Effector CD4-positive, alpha-beta T cell (primary cell): ENCODE results near the gene IL32.

Experiments
- DNase-seq: peaks from one replicate; pipeline ENCODE4 v3.0.0-alpha.2; 2020
- total RNA-seq: gene quantifications from one replicate; lab custom pipeline; 2026; lab: John Stamatoyannopoulos, UW

IL32 gene, protein sequence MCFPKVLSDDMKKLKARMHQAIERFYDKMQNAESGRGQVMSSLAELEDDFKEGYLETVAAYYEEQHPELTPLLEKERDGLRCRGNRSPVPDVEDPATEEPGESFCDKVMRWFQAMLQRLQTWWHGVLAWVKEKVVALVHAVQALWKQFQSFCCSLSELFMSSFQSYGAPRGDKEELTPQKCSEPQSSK
- 85.9 reads per million, percentile 79 among the genes with 10 or more reads in this experiment for total RNA-seq

DNA sequence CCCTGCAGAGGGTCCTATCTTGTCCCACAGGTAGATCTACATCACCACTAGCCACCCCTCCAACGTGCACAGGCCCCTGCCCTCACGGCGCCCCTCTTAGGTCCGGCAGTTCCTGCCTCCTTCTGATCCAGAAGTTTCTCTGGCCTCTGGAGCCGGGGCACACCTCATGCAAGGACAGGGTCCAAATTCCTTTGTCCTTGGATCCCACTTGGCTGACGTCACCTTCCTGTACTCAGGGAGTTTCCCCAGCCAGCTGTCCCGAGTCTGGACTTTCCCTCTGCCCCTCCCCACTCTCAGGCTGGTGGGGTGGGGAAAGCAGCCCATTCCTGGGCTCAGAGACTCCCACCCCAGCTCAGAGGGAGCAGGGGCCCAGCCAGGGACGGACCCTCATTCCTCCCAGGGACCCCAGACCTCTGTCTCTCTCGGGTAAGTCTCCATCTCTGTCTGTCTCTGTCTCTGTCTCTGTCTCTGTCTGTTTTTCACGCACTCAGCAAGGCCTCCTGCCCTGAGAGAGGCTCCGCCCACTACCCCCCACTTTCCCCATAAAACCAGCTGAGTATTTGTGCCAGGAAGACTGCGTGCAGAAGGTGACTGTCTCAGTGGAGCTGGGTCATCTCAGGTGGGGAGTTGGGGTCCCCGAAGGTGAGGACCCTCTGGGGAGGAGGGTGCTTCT lies at the start of gene IL32:
Gene IL32 (plus strand): TSS at position 572 of the 673 bp plus-strand sequence. CDS start 172 bp downstream, outside the sequence.
- DNase-seq = peak; percentile 52

DNA sequence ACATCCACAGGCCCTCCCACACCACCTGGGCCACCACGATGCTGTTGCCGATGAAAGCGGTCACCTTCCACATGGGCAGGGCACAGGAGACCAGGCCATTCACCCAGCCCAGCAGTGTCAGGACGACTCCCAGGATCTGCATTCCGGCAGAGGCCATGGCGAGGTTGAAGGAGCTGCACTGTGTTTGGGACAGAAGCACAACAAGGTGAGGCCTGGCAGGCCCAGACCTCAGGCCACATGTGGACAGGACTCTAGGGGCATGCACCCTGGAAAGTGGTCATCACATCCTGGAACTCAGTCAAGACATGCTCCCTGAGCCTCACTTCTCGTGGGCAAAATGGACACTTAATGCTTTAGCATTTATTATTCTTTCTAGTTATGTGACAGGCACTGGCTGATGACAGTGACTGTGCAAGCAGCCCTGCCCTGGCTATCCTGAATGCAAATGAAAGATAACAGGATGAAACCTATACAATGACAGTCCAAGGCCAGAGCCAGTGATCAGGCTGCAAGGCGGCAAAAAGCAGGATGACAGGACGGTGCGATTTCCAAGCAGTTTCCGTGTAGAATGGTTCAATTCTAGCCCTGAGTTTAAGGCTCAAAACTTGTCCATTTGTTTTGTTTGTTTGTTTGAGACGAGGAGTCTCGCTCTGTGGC lies 49.4 kb upstream of the IL32 start:
- no peak for DNase-seq

DNA sequence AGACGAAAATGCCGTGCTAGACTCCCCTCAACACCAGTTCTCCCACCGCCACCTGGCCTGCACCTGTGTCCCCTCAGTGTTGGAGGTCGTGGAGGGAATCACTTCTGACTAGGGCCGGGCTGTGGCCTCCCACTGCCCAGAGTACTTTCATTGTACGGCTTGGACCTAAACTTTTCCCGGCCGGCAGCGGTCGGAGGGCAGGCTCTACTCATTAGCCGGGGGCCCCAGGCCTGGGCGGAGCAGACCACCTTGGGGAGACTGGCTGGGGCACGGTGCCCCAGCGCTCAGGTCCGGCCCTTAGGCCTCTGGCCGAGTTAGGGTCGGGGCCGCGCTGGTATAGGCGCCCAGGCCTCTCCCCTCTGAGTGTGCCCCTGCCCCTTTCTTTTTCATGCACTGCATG lies 48.1 kb upstream of the IL32 start:
- no peak for DNase-seq

DNA sequence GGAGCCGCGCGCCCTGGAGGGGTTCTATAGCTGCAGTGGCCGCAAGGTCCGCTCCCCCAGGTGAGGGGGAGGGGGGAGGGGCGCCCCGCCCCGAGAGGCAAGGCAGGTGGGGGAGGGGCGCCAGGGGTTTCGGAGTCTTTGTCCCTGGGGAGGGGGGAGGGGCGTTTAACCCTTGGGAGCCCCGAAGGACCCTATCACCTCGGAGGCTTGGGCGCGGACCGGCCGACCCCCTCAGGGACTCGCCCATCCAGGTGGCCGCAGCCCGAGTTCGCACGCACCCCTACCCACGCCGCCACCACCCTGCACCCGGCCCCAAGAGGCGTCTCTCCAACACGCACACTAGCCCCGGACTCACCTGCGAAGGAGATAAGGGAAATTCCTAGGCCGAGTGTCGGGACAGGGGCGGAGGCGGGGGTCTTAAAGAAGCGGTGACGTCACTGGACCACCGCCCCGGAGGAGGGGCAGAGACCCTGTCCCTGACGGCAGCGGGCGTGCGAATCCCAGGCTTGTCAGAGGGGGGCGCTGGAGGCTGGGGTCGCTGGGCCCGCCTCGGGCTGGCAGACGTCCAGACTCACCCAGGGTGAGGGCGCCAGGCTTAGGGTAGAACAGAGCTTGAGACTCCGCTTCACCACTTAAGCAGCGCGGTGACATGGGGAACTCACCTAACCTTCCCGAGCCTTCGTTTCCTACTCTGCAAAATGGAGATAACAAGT lies 47.5 kb upstream of the IL32 start, which contains the start of gene CLDN6:
Gene CLDN6 (minus strand): TSS at position 390 of the 713 bp plus-strand sequence. CDS start 2,162 bp downstream, outside the sequence.
- no peak for DNase-seq

DNA sequence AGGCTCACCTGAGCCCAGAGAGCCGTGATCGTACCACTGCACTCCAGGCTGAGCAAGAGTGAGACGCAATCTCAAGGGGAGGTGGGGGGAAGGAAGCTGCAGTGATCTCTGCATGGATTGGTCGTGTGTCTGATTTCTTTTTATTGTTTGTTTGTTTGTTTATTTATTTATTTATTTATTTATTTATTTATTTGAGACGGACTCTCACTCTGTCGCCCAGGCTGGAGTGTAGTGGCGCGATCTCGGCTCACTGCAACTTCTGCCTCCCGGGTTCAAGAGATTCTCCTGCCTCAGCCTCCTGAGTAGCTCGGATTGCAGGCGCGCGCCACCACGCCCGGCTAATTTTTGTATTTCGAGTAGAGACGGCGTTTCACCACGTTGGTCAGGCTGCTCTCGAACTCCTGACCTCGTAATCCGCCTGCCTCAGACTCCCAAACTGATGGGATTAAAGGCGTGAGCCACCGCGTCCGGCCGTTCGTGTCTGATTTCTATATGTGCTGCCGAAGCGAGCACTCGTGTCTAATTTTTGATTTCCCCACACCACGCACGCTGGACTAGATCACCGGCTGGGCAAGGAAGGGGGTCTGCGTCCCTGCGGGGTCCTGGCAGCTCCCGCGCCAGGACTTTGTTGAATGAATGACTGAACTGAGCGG lies 45.7 kb upstream of the IL32 start:
- no peak for DNase-seq

DNA sequence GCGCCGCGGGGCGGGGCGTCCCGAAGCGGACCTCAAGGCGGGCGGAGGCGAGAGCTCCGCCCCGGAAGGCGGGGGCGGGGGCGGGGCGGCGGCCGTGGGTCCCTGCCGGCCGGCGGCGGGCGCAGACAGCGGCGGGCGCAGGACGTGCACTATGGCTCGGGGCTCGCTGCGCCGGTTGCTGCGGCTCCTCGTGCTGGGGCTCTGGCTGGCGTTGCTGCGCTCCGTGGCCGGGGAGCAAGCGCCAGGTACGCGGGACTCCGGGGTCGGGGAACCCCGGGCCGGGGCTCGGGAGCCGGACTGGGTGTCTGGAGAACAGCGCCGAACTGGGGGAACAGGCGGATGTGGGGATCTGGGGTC lies 45.2 kb upstream of the IL32 start, which contains the start of gene TNFRSF12A:
Gene TNFRSF12A (plus strand): TSS at position 122 of the 357 bp plus-strand sequence. CDS start 30 bp downstream, at position 152.
- peak; percentile 41 for DNase-seq

DNA sequence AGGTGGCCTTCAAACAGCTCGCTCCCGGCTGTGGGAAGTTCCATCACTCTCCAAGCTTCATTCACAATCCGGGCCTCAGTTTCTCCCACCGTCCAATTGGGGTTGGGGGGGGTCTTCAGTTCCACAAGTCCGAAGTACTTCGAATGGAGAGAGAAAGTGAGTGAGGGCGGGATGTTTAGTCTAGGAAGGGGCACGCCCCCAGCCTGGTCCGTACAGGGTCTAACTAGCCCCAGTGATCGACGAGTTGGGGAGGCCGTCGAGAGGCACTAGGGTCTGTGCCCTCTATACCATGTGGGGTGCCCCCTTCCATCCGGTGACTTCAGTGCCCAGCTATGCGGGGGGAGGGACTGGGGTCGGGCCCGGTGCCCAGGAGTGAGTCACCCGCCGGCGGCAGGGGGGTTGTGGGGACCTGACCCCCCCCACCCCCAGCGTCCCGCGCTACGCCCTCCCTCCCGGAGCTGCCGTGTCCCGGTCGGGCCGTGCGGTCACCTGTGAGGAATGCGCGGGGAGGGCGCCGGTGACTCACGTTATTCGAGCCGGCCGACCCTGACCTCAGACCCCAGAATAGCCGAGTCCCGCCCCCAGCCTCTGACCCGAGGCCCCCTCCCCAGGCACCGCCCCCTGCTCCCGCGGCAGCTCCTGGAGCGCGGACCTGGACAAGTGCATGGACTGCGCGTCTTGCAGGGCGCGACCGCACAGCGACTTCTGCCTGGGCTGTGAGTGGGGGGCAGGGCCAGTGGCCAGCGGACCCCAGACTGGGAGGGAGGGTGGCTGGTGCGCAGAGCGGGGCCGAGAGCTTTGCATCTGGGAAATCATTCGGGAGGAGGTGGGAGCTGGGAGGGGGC lies 44.6 kb upstream of the IL32 start:
- peak; percentile 73 for DNase-seq

DNA sequence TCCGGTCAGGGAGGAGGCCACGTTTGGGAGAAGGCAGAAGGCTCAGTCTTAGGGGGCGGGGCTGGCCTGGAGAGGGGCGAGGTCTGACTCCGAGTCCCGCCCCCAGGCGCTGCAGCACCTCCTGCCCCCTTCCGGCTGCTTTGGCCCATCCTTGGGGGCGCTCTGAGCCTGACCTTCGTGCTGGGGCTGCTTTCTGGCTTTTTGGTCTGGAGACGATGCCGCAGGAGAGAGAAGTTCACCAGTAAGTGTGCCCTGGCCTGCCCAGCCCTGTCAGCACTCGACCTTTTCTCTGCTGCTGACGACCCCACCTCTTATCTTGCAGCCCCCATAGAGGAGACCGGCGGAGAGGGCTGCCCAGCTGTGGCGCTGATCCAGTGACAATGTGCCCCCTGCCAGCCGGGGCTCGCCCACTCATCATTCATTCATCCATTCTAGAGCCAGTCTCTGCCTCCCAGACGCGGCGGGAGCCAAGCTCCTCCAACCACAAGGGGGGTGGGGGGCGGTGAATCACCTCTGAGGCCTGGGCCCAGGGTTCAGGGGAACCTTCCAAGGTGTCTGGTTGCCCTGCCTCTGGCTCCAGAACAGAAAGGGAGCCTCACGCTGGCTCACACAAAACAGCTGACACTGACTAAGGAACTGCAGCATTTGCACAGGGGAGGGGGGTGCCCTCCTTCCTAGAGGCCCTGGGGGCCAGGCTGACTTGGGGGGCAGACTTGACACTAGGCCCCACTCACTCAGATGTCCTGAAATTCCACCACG lies 43.8 kb upstream of the IL32 start:
- DNase-seq = peak; percentile 85

DNA sequence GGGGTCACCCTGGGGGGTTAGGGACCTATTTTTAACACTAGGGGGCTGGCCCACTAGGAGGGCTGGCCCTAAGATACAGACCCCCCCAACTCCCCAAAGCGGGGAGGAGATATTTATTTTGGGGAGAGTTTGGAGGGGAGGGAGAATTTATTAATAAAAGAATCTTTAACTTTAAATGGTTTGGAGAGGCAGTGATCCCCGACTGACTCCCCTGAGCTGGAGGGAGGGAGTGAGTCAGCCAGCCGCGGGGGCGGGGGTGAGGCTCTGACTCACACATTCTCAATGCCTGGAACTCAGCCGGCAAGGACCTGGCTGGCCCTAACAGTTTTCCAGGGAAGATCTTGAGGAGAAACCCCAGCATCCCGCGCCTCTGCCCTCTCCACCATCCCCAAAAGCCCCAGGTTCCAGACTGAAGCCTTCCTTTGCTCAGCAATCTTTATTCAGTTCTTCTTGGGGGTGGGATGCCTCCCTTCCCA lies 43.2 kb upstream of the IL32 start:
- peak; percentile 77 for DNase-seq

DNA sequence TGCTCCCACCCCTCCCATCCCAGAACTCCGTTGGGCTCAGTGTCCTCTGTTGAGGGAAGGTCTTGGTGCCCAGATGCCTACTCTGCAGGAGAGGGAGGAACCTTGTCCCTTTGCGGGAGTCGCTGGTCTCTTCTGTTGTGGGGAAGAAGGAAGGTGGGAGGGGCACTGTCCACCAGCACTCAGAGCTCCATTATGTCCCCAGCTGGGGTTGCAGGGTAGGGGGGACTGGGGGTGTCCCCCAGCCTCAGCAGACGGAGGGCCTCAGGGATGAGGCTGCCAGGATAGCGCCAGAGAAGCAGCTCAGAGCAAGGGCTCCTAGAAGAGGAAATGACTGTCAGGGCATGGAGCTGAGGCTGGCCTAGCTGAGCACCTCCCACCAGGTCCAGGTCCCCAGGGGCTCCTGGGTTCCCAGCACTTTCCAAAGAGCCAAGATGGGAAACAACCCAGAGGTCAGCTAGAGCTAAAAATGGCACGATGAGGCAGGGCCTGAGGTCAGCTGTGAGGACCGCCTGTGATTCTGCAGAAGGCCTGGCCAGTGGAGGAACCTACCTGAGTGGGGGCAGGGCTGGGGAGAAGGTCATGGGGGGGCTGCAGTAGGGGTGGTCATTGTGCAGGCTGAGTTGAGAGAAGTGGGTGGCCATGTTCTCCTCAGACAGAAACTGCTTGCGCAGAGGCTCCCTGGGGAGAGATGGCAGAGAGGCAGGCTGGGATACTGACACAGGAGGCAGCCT lies 42.6 kb upstream of the IL32 start:
- DNase-seq = no peak

DNA sequence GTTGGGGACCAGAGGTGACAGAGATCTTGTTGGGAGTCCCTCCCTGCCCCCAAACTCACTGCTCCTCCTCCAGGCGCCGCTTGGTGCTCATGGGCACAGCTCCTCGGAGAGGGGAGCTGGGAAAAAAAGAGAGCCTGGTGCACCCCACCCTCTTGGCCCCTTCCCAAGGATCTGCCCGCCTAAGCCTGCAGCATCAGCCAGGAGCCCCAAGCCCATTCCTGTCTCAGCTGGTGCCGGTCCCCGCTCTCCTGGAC lies 42.1 kb upstream of the IL32 start:
- no peak for DNase-seq

DNA sequence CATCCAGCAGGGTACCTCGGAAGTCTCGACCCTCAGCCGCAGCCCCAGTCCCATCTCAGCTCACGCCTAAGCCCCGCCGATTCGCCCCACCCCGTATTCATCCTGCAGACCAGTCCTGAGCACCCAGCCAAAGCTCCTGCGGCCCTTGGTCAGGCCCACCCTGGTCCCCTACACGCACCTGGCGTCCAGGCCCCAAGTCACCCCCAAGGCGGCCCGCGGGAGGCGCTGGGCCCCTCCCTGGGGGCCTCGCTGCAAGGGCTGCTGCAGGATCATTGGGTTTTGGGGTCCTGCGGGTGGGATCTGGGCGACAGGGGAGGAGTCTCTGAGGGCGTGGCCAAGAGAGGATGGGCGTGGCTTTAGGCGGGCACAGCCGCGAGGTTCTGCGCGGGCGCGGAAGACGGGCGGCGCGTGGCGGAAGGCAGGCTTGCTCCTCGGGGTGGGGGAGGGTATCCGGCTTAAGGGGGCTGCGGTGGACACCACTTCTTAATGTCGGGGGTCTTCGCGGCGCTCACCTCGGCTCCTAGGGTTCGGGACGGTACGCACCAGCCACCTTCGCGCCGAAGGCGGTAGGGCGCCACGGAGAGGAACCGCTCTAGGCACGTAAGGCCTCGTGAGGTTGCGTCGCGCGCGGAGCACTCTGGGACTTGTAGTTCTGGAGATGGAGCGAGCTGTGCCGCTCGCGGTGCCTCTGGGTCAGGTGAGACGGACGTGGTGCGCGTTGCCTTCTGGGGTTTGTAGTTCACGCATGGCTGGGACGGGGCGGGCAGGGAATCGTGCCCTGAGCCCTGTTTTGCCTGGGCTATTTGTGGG lies 41.6 kb upstream of the IL32 start, which contains the start of the genes HCFC1R1 and THOC6:
Gene HCFC1R1 (minus strand): TSS at position 274 of the 810 bp plus-strand sequence. CDS start 1 bp downstream, at position 273.
Gene THOC6 (plus strand): TSS at position 367 of the 810 bp plus-strand sequence. CDS start 292 bp downstream, at position 659.
- DNase-seq = peak; percentile 94

DNA sequence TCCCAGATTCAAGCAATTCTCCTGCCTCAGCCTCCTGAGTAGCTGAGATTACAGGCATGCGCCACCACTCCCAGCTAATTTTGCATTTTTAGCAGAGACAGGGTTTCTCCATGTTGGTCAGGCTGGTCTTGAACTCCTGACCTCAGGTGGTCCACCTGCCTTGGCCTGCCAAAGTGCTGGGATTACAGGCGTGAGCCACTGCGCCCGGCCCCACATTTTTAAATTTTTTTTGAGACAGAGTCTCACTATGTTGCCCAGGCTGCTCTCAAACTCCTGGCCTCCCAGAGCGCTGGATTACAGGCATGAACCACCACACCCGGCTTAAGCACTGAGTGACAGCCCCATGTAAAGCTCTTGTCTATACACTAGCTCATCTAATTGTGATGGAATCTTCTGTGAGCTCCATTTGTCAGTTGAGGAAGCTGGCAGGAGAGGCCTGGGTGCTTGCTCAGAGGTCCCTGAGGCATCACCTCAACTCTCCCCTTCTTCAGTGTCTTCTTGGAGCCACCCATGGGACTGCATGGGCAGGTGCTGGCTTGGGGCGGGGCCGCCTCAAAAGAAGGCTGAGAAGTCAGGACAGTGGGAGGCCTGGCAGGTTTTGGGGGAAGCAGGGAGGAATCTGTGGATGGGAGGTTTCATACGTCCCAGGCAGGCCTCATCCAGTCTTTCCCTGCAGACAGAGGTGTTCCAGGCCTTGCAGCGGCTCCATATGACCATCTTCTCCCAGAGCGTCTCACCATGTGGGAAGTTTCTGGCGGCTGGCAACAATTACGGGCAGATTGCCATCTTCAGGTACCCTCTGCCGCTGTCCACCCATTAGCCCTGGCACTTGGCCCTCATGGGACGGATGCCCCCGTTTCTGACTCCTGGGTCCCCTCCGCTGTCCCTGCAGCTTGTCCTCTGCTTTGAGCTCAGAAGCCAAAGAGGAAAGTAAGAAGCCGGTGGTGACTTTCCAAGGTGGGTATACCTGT lies 40.1 kb upstream of the IL32 start:
- no peak for DNase-seq

DNA sequence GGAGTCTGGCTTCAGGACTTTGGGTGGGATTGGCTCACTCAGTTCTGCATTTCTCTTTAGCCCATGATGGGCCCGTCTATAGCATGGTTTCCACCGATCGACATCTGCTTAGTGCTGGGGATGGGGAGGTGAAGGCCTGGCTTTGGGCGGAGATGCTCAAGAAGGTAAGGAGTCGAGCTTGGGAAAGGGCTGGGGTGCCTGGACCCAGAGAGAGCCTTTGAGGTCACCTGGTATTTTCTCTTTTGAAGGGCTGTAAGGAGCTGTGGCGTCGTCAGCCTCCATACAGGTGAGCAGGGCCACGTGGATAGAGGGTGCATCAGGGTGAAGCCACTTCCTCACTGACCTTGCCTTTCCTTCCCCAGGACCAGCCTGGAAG lies 39.4 kb upstream of the IL32 start:
- no peak for DNase-seq

DNA sequence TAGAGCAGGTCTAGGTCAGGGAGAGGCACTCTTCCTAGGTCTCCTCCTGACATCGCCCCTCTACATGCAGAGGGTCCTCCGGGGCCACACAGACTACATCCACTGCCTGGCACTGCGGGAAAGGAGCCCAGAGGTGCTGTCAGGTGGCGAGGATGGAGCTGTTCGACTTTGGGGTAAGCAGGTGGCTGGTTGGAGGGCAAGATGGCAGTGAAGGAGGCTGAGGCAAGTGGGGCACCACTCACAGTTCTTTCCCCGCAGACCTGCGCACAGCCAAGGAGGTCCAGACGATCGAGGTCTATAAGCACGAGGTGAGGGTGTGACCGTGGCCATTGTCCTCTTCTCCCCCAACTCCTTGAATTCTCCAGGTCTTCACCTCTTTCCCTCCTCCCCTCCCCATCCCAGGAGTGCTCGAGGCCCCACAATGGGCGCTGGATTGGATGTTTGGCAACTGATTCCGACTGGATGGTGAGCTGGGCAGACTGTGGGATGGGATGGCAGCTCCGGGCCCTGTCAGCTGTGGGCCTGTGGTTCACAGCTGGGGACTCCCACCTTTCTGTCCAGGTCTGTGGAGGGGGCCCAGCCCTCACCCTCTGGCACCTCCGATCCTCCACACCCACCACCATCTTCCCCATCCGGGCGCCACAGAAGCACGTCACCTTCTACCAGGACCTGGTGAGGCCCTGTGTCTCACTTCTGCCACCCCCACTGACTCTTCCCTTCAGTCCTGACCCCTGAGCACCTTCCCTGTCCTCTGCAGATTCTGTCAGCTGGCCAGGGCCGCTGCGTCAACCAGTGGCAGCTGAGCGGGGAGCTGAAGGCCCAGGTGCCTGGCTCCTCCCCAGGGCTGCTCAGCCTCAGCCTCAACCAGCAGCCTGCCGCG lies 38.6 kb upstream of the IL32 start:
- DNase-seq = no peak

DNA sequence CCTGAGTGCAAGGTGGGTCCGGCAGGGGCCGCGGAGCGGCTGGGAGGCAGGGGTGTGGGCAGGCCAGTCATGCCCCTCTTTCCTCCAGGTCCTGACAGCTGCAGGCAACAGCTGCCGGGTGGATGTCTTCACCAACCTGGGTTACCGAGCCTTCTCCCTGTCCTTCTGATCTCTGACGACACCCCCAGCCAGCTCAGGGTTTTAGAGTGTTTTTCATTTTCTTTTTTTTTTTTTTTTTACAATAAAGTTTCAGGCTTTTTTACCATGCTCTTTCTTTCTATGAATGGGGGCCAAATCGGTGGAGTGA lies 38.0 kb upstream of the IL32 start:
- DNase-seq = no peak
